AG04449 (cell line): ENCODE results near the gene DOC2A.
A peak's percentile ranks its signal among the peaks of the same experiment; 100 is the strongest.

ENCODE experiments used
- CTCF ChIA-PET: fragments of 350-600 bp; formaldehyde crosslinking; extraction: SDS; loops from one replicate; lab custom pipeline; 2021; ENCODE audit warnings: antibody characterized with exemption; lab: Yijun Ruan, JAX
- POLR2A ChIA-PET: fragments of 400-600, 350-600 bp; formaldehyde crosslinking; extraction: SDS; loops from one replicate; lab custom pipeline; 2020; ENCODE audit warnings: antibody characterized with exemption, inconsistent platforms; lab: Yijun Ruan, JAX
- DNase-seq: peaks from one replicate; pipeline ENCODE4 v3.0.0-alpha.2; 2010; ENCODE audit warnings: low read depth, low spot score
- H3K4me3 ChIP-seq: 2 replicates; pipeline ENCODE4 v1.5.1; 2011; ENCODE audit warnings: low read depth, mild to moderate bottlenecking, control low read depth, low read length
- TF ChIP-seq, protein P1 (sequence below): IDR thresholded peaks from one replicate; pipeline ENCODE4 v1.5.1; 2011; ENCODE audit warnings: mild to moderate bottlenecking, moderate library complexity, low read length, control low read depth, inconsistent platforms; ENCODE audit not compliant: insufficient read depth; ENCODE audit errors: missing control alignments

DOC2A gene

GRCh38 chr16:30007378-30007895 lies 3.4 kb downstream of the DOC2A start:
- H3K4me3 ChIP-seq, result no peak overlapping the region
- POLR2A ChIA-PET, result no interaction called here
- TF ChIP-seq, protein P1, sequence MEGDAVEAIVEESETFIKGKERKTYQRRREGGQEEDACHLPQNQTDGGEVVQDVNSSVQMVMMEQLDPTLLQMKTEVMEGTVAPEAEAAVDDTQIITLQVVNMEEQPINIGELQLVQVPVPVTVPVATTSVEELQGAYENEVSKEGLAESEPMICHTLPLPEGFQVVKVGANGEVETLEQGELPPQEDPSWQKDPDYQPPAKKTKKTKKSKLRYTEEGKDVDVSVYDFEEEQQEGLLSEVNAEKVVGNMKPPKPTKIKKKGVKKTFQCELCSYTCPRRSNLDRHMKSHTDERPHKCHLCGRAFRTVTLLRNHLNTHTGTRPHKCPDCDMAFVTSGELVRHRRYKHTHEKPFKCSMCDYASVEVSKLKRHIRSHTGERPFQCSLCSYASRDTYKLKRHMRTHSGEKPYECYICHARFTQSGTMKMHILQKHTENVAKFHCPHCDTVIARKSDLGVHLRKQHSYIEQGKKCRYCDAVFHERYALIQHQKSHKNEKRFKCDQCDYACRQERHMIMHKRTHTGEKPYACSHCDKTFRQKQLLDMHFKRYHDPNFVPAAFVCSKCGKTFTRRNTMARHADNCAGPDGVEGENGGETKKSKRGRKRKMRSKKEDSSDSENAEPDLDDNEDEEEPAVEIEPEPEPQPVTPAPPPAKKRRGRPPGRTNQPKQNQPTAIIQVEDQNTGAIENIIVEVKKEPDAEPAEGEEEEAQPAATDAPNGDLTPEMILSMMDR, result no peak
- CTCF ChIA-PET, result interaction anchor here (1.1 to 3.5 kb wide), 3 partner anchors 10 to 11 kb away, joined by 5 to 23 read pairs (median 5); partner anchors contain the start of genes HIRIP3 and INO80E
- no peak for DNase-seq

DNA sequence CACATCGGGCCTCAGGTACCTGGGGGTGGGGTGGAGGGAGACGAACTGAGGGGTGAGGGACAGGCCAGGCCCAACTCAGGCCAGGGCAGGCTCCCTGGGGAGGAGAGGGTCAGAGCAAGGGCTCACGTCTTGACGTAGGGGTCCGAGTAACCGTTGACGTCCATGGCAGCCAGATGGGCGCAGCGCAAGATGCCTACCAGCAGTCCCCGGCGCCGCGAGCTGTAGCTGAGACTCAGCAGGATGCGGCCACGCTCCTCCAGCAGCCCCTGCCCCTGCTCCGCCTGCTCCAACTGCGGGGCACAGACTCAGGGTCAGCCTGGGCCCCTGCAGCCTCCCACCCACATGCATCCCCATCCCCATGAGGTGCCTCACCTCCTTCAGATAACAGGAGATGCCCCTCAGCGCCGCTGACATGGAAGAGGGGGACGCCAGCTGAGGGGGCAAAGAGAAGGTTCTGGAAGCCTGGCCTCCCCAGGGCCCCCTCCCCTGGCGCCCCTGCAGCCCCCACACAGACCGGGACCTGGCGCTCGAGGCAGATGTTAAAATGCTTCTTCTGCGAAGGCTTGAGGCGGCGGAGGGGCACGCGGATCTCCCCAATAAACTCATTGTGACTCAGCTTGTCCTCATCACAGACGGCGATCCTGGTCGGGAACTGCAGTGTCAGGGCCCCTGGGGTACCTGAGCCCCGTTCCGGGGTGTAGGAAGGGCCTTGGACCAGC lies 4.0 kb downstream of the DOC2A start:
- H3K4me3 ChIP-seq, result no peak overlapping the region
- CTCF ChIA-PET, result interaction anchor here (1.1 to 3.5 kb wide), 6 partner anchors 11 to 308 kb away, joined by 3 to 23 read pairs (median 6); partner anchors contain the start of genes HIRIP3, INO80E and SEZ6L2
- no peak for DNase-seq
- POLR2A ChIA-PET, result no interaction called here
- TF ChIP-seq, protein P1, result no peak

DNA sequence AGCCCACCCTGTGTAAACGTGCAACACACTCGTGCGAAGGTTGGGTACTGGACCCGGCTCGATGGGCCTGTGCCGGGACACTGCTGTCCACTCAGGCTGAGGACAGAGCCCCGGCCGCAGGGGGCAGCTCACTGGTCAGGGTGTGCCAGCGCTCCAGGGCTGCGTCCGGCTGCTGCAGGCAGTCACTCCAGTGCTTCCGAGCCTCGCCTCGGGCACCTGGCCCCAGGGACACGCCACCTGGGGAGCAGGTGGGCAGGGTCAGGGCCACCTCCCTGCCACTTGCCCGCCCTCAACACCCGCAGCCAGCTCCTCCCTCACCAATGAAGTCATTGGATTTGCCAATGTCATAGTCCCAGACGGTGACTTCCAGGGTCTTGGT lies 4.7 kb downstream of the DOC2A start:
- DNase-seq, result no peak
- TF ChIP-seq, protein P1, result no peak
- CTCF ChIA-PET, result interaction anchor here (0.6 to 3.5 kb wide), 17 partner anchors 10 to 307 kb away, joined by 3 to 23 read pairs (median 4); partner anchors contain the start of genes HIRIP3, INO80E, KCTD13 and SEZ6L2
- POLR2A ChIA-PET, result interaction anchor here (0.6 kb wide), 2 partner anchors 104 to 197 kb away, joined by 3 read pairs; no protein-coding TSS in a partner anchor
- H3K4me3 ChIP-seq, result no peak overlapping the region

DNA sequence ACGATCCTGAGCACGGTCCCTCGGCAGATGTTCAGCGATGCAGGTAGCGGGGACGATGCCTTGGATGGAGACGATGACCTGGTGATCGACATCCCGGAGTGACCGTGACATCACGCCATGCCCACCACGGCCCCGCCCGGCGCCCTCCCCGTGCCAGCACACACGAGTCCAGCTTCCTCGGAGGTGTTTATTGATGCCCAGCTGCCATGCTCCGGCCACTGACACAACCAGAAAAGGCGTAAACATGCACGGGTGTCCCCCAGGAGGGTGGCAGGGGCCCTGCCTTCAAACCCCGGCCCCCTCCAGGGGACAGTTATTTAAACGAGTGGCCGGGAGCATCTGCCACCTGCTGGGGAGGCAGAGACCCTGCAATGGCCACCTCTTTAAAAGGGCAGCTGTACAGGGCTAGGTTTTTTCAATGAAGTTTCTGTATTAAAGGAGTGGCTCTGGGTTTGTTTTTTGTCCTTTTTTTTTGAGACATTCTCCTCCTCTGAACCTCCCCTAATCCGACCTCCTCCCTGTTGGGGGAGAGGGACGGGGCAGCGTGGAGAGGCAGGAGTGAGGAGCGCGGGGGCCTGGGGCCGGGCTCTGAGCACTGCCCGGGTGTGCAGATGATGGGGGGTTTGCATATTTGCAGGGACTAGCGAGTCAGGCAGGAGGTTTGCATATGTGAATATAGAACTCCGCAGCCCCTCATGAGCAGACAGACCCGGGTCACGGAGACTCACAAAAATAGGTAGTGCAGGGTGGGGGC lies 5.3 kb downstream of the DOC2A start:
- H3K4me3 ChIP-seq, result no peak overlapping the region
- TF ChIP-seq, protein P1, result peak; percentile 73
- ChIA-PET POLR2A (interaction anchor here (0.6 to 1.3 kb wide), 3 partner anchors 104 to 197 kb away, joined by 3 to 4 read pairs (median 3); partner anchors contain the start of gene ASPHD1), CTCF (interaction anchor here (0.6 to 3.5 kb wide), 21 partner anchors 9 to 307 kb away, joined by 3 to 23 read pairs (median 3); partner anchors contain the start of genes HIRIP3, INO80E, KCTD13 and SEZ6L2)
- no peak for DNase-seq

GRCh38 chr16:30004811-30005242 lies 6.0 kb downstream of the DOC2A start:
- CTCF ChIA-PET, result interaction anchor here (0.8 to 3.5 kb wide), 16 partner anchors 8 to 305 kb away, joined by 3 to 23 read pairs (median 3); partner anchors contain the start of genes HIRIP3, INO80E and TLCD3B
- TF ChIP-seq, protein P1, result no peak
- POLR2A ChIA-PET, result interaction anchor here (0.7 to 1.3 kb wide), 2 partner anchors 78 to 104 kb away, joined by 3 to 4 read pairs; partner anchors contain the start of genes ASPHD1 and KCTD13
- no peak for DNase-seq
- no peak overlapping the region for H3K4me3 ChIP-seq
